ENCODE measurements around the gene PCDH9. TPM values are rescaled to one million over a fixed set of nuclear protein-coding genes. Genes with fewer than 3 reads are reported as not detected.

Gene PCDH9
- total and polyA plus RNA-seq, 4 experiments from 2014 or later = 0.08 to 0.18 (median 0.14) TPM

GRCh38 chr13:66845393-66845792 lies 384.7 kb downstream of the PCDH9 start:
- intact Hi-C loops (cut with micrococcal nuclease) = no loop called here
- Mint-ChIP-seq H3K27me3 (no peaks in the 10 kb centered on the region), H3K4me1 (no peaks in the 10 kb centered on the region), H3K27ac (no peak overlapping the region), H3K4me3 (no peak overlapping the region), H3K36me3 (no peaks in the 10 kb centered on the region), H3K9me3 (peaks cover 0 to 16% (median 3%) of the 10 kb centered on the region in 8 donors)
- CTCF ChIA-PET (ENCODE audit: partially characterized antibody) = no interaction called here
- POLR2A ChIA-PET (ENCODE audit: partially characterized antibody) = no interaction called here
- Histone ChIP-seq H3K9me3 (ENCODE audit: control insufficient read depth in 1 of 2, low read length in 2 of 2) (no peaks in the 10 kb centered on the region), H3K4me3 (ENCODE audit: low read length in 2 of 2) (no peak overlapping the region), H3K36me3 (ENCODE audit: insufficient read depth, low read length) (no peaks in the 10 kb centered on the region), H3K27me3 (ENCODE audit: insufficient read depth, low read length) (no peaks in the 10 kb centered on the region), H3K4me1 (ENCODE audit: insufficient read depth, low read length) (no peaks in the 10 kb centered on the region), H3K27ac (ENCODE audit: low read depth, low read length) (no peak overlapping the region)
- no peak for DNase-seq

- ChIA-PET POLR2A (ENCODE audit: partially characterized antibody) (no interaction called here), CTCF (ENCODE audit: partially characterized antibody) (no interaction called here)
- intact Hi-C loops (cut with micrococcal nuclease) = no loop called here
- Histone ChIP-seq H3K4me1 (ENCODE audit: insufficient read depth, low read length) (no peaks in the 10 kb centered on the region), H3K27me3 (ENCODE audit: insufficient read depth, low read length) (no peaks in the 10 kb centered on the region), H3K27ac (ENCODE audit: low read depth, low read length) (no peak overlapping the region), H3K4me3 (ENCODE audit: low read length in 2 of 2) (no peak overlapping the region), H3K36me3 (ENCODE audit: insufficient read depth, low read length) (no peaks in the 10 kb centered on the region), H3K9me3 (ENCODE audit: control insufficient read depth in 1 of 2, low read length in 2 of 2) (no peaks in the 10 kb centered on the region)
- Mint-ChIP-seq H3K9me3 (peaks cover 0 to 16% (median 4%) of the 10 kb centered on the region in 8 donors), H3K4me3 (no peak overlapping the region), H3K27ac (no peak overlapping the region), H3K4me1 (no peaks in the 10 kb centered on the region), H3K36me3 (no peaks in the 10 kb centered on the region), H3K27me3 (no peaks in the 10 kb centered on the region)
- no peak for DNase-seq
Observed at GRCh38 chr13:66844933-66845332, 385.2 kb downstream of the PCDH9 start.

- Mint-ChIP-seq H3K36me3 (no peaks in the 10 kb centered on the region), H3K27me3 (no peaks in the 10 kb centered on the region), H3K9me3 (peaks cover 0 to 10% (median 2%) of the 10 kb centered on the region in 8 donors), H3K4me3 (no peak overlapping the region), H3K27ac (no peak overlapping the region), H3K4me1 (no peaks in the 10 kb centered on the region)
- POLR2A ChIA-PET (ENCODE audit: partially characterized antibody) = no interaction called here
- Histone ChIP-seq H3K4me3 (ENCODE audit: low read length in 2 of 2) (no peak overlapping the region), H3K27ac (ENCODE audit: low read depth, low read length) (no peak overlapping the region), H3K27me3 (ENCODE audit: insufficient read depth, low read length) (no peaks in the 10 kb centered on the region), H3K9me3 (ENCODE audit: control insufficient read depth in 1 of 2, low read length in 2 of 2) (no peaks in the 10 kb centered on the region), H3K4me1 (ENCODE audit: insufficient read depth, low read length) (no peaks in the 10 kb centered on the region), H3K36me3 (ENCODE audit: insufficient read depth, low read length) (no peaks in the 10 kb centered on the region)
- intact Hi-C loops (cut with micrococcal nuclease) = no loop called here
- CTCF ChIA-PET (ENCODE audit: partially characterized antibody) = no interaction called here
- DNase-seq = no peak
Observed at GRCh38 chr13:66842766-66843165, 387.4 kb downstream of the PCDH9 start.

GRCh38 chr13:66840621-66841020 lies 389.5 kb downstream of the PCDH9 start:
- intact Hi-C loops (cut with micrococcal nuclease) = no loop called here
- Histone ChIP-seq H3K4me1 (ENCODE audit: insufficient read depth, low read length) (no peaks in the 10 kb centered on the region), H3K4me3 (ENCODE audit: low read length in 2 of 2) (no peak overlapping the region), H3K27ac (ENCODE audit: low read depth, low read length) (no peak overlapping the region), H3K9me3 (ENCODE audit: control insufficient read depth in 1 of 2, low read length in 2 of 2) (no peaks in the 10 kb centered on the region), H3K27me3 (ENCODE audit: insufficient read depth, low read length) (no peaks in the 10 kb centered on the region), H3K36me3 (ENCODE audit: insufficient read depth, low read length) (no peaks in the 10 kb centered on the region)
- Mint-ChIP-seq H3K4me1 (no peaks in the 10 kb centered on the region), H3K27me3 (no peaks in the 10 kb centered on the region), H3K27ac (no peak overlapping the region), H3K36me3 (no peaks in the 10 kb centered on the region), H3K9me3 (peaks cover 0 to 15% (median 0%) of the 10 kb centered on the region in 8 donors), H3K4me3 (no peak overlapping the region)
- no peak for DNase-seq
- ChIA-PET POLR2A (ENCODE audit: partially characterized antibody) (no interaction called here), CTCF (ENCODE audit: partially characterized antibody) (no interaction called here)

- Histone ChIP-seq H3K9me3 (ENCODE audit: control insufficient read depth in 1 of 2, low read length in 2 of 2) (no peaks in the 10 kb centered on the region), H3K4me3 (ENCODE audit: low read length in 2 of 2) (no peak overlapping the region), H3K27me3 (ENCODE audit: insufficient read depth, low read length) (no peaks in the 10 kb centered on the region), H3K36me3 (ENCODE audit: insufficient read depth, low read length) (no peaks in the 10 kb centered on the region), H3K27ac (ENCODE audit: low read depth, low read length) (no peak overlapping the region), H3K4me1 (ENCODE audit: insufficient read depth, low read length) (no peaks in the 10 kb centered on the region)
- H3K4me3 Mint-ChIP-seq = no peak overlapping the region
- intact Hi-C loops (cut with micrococcal nuclease) = no loop called here
- no peak for DNase-seq
- H3K4me1 Mint-ChIP-seq = no peaks in the 10 kb centered on the region
- CTCF ChIA-PET (ENCODE audit: partially characterized antibody) = no interaction called here
- POLR2A ChIA-PET (ENCODE audit: partially characterized antibody) = no interaction called here
- no peaks in the 10 kb centered on the region for H3K27me3 Mint-ChIP-seq
- H3K27ac Mint-ChIP-seq = no peak overlapping the region
- peaks cover 0 to 14% (median 2%) of the 10 kb centered on the region in 8 donors for H3K9me3 Mint-ChIP-seq
- H3K36me3 Mint-ChIP-seq = no peaks in the 10 kb centered on the region
Observed at GRCh38 chr13:66837246-66837645, 392.9 kb downstream of the PCDH9 start.

- no peaks in the 10 kb centered on the region for H3K36me3 ChIP-seq (ENCODE audit: insufficient read depth, low read length)
- H3K4me1 Mint-ChIP-seq = no peaks in the 10 kb centered on the region
- ChIA-PET CTCF (ENCODE audit: partially characterized antibody) (no interaction called here), POLR2A (ENCODE audit: partially characterized antibody) (no interaction called here)
- no peak overlapping the region for H3K27ac ChIP-seq (ENCODE audit: low read depth, low read length)
- no peaks in the 10 kb centered on the region for H3K9me3 ChIP-seq (ENCODE audit: control insufficient read depth in 1 of 2, low read length in 2 of 2)
- H3K27me3 Mint-ChIP-seq = no peaks in the 10 kb centered on the region
- H3K9me3 Mint-ChIP-seq = peaks cover 0 to 14% (median 2%) of the 10 kb centered on the region in 8 donors
- no peak for DNase-seq
- no peak overlapping the region for H3K4me3 ChIP-seq (ENCODE audit: low read length in 2 of 2)
- no peaks in the 10 kb centered on the region for H3K27me3 ChIP-seq (ENCODE audit: insufficient read depth, low read length)
- intact Hi-C loops (cut with micrococcal nuclease) = no loop called here
- H3K4me1 ChIP-seq (ENCODE audit: insufficient read depth, low read length) = no peaks in the 10 kb centered on the region
- H3K36me3 Mint-ChIP-seq = no peaks in the 10 kb centered on the region
- no peak overlapping the region for H3K4me3 Mint-ChIP-seq
- no peak overlapping the region for H3K27ac Mint-ChIP-seq
Observed at GRCh38 chr13:66835040-66835628, 395.0 kb downstream of the PCDH9 start.

GRCh38 chr13:66830940-66831716 lies 399.0 kb downstream of the PCDH9 start:
- no peaks in the 10 kb centered on the region for H3K27me3 ChIP-seq (ENCODE audit: insufficient read depth, low read length)
- H3K4me1 Mint-ChIP-seq = no peaks in the 10 kb centered on the region
- H3K27me3 Mint-ChIP-seq = no peaks in the 10 kb centered on the region
- H3K4me1 ChIP-seq (ENCODE audit: insufficient read depth, low read length) = no peaks in the 10 kb centered on the region
- H3K9me3 ChIP-seq (ENCODE audit: control insufficient read depth in 1 of 2, low read length in 2 of 2) = no peaks in the 10 kb centered on the region
- no peak overlapping the region for H3K4me3 Mint-ChIP-seq
- H3K36me3 ChIP-seq (ENCODE audit: insufficient read depth, low read length) = no peaks in the 10 kb centered on the region
- ChIA-PET CTCF (ENCODE audit: partially characterized antibody) (no interaction called here), POLR2A (ENCODE audit: partially characterized antibody) (no interaction called here)
- H3K27ac Mint-ChIP-seq = no peak overlapping the region
- intact Hi-C loops (cut with micrococcal nuclease) = no loop called here
- H3K4me3 ChIP-seq (ENCODE audit: low read length in 2 of 2) = no peak overlapping the region
- no peak for DNase-seq
- H3K27ac ChIP-seq (ENCODE audit: low read depth, low read length) = no peak overlapping the region
- peaks cover 0 to 10% (median 2%) of the 10 kb centered on the region in 8 donors for H3K9me3 Mint-ChIP-seq
- H3K36me3 Mint-ChIP-seq = no peaks in the 10 kb centered on the region

Data from CD4-positive, alpha-beta memory T cell (primary cell).